ENCODE results near the gene PCDHGC5.

The PCDHGC5 gene

GRCh38 chr5:141488591-141489561, at the start of gene PCDHGC5:
Gene PCDHGC5 (plus strand): TSS chr5:141489081. CDS start chr5:141489241, 160 bp downstream.
- no peak for DNase-seq

- DNase-seq, result no peak
These were observed 49.3 kb upstream of the PCDHGC5 start for GRCh38 chr5:141439411-141440141.

- DNase-seq, result no peak
These were observed 48.5 kb upstream of the PCDHGC5 start for GRCh38 chr5:141440341-141440740.

GRCh38 chr5:141441571-141442170, 47.2 kb upstream of the PCDHGC5 start:
- DNase-seq, result no peak

GRCh38 chr5:141465351-141465750, 23.5 kb upstream of the PCDHGC5 start:
- DNase-seq, result no peak

GRCh38 chr5:141475625-141476131, 13.2 kb upstream of the PCDHGC5 start, which contains the start of gene PCDHGC3:
Gene PCDHGC3 (plus strand): TSS chr5:141475966. CDS start chr5:141476117, 151 bp downstream.
- peak; percentile 49 for DNase-seq

GRCh38 chr5:141476132-141476911, 12.6 kb upstream of the PCDHGC5 start:
- DNase-seq, result no peak

GRCh38 chr5:141477044-141477575, 11.8 kb upstream of the PCDHGC5 start:
- no peak for DNase-seq

- DNase-seq, result no peak
These were observed 11.1 kb upstream of the PCDHGC5 start for GRCh38 chr5:141477815-141478214.

- no peak for DNase-seq
These were observed 10.4 kb upstream of the PCDHGC5 start for GRCh38 chr5:141478321-141478945.

GRCh38 chr5:141479776-141480175, 9.1 kb upstream of the PCDHGC5 start:
- DNase-seq, result no peak

GRCh38 chr5:141483902-141484301, 5.0 kb upstream of the PCDHGC5 start:
- DNase-seq, result no peak

GRCh38 chr5:141484310-141484640, 4.6 kb upstream of the PCDHGC5 start:
- no peak for DNase-seq

- no peak for DNase-seq
These were observed 4.1 kb upstream of the PCDHGC5 start, which contains the start of gene PCDHGC4 for GRCh38 chr5:141484641-141485311. Gene PCDHGC4 (plus strand): TSS chr5:141485030. CDS start chr5:141485174, 144 bp downstream.

GRCh38 chr5:141485321-141486055, 3.4 kb upstream of the PCDHGC5 start:
- DNase-seq, result no peak

- DNase-seq, result no peak
These were observed 2.8 kb upstream of the PCDHGC5 start for GRCh38 chr5:141486091-141486490.

- DNase-seq, result no peak
These were observed 1.8 kb upstream of the PCDHGC5 start for GRCh38 chr5:141487131-141487530.

GRCh38 chr5:141489841-141490240, 960 bp downstream of the PCDHGC5 start:
- DNase-seq, result no peak

- DNase-seq, result no peak
These were observed 1.4 kb downstream of the PCDHGC5 start for GRCh38 chr5:141490271-141490670.

GRCh38 chr5:141490771-141491170, 1.9 kb downstream of the PCDHGC5 start:
- DNase-seq, result no peak
